ENCODE data around the gene DDX27. TPM values are rescaled to one million over a fixed set of nuclear protein-coding genes. Genes with fewer than 3 reads are reported as not detected.
A peak's percentile ranks its signal among the peaks of the same experiment; 100 is the strongest.

Gene DDX27
- total RNA-seq, 1 donor from 2014 or later: 34.3 TPM

- Mint-ChIP-seq H3K4me1 (ENCODE audit: unreplicated experiment) (no peaks in the 10 kb centered on the region), H3K4me3 (no peak overlapping the region), H3K27ac (no peak overlapping the region), H3K36me3 (peaks cover 26% of the 10 kb centered on the region), H3K27me3 (no peaks in the 10 kb centered on the region), H3K9me3 (no peaks in the 10 kb centered on the region)
- no peak for TF ChIP-seq CTCF (conservative IDR thresholded peaks at IDR 0.05)
- DNase-seq (ENCODE audit: extremely low spot score, unreplicated experiment): no peak
Measured at GRCh38 chr20:49233226-49233625, 14.0 kb downstream of the DDX27 start.

GRCh38 chr20:49234831-49235230 is 15.6 kb downstream of the DDX27 start:
- H3K9me3 Mint-ChIP-seq: no peaks in the 10 kb centered on the region
- H3K4me3 Mint-ChIP-seq: no peak overlapping the region
- no peak for TF ChIP-seq CTCF (conservative IDR thresholded peaks at IDR 0.05)
- no peaks in the 10 kb centered on the region for H3K27me3 Mint-ChIP-seq
- H3K36me3 Mint-ChIP-seq: peaks cover 33% of the 10 kb centered on the region
- no peaks in the 10 kb centered on the region for H3K4me1 Mint-ChIP-seq (ENCODE audit: unreplicated experiment)
- peak overlapping the region; percentile 14 for H3K27ac Mint-ChIP-seq
- no peak for DNase-seq (ENCODE audit: extremely low spot score, unreplicated experiment)

GRCh38 chr20:49236301-49236700 is 17.1 kb downstream of the DDX27 start:
- no peaks in the 10 kb centered on the region for H3K4me1 Mint-ChIP-seq (ENCODE audit: unreplicated experiment)
- no peaks in the 10 kb centered on the region for H3K9me3 Mint-ChIP-seq
- no peak for DNase-seq (ENCODE audit: extremely low spot score, unreplicated experiment)
- TF ChIP-seq CTCF (conservative IDR thresholded peaks at IDR 0.05): no peak
- H3K4me3 Mint-ChIP-seq: no peak overlapping the region
- no peaks in the 10 kb centered on the region for H3K27me3 Mint-ChIP-seq
- peaks cover 32% of the 10 kb centered on the region for H3K36me3 Mint-ChIP-seq
- H3K27ac Mint-ChIP-seq: no peak overlapping the region

- TF ChIP-seq CTCF (conservative IDR thresholded peaks at IDR 0.05): no peak
- H3K36me3 Mint-ChIP-seq: peaks cover 31% of the 10 kb centered on the region
- no peaks in the 10 kb centered on the region for H3K9me3 Mint-ChIP-seq
- no peaks in the 10 kb centered on the region for H3K4me1 Mint-ChIP-seq (ENCODE audit: unreplicated experiment)
- no peaks in the 10 kb centered on the region for H3K27me3 Mint-ChIP-seq
- H3K27ac Mint-ChIP-seq: peak overlapping the region; percentile 56
- H3K4me3 Mint-ChIP-seq: no peak overlapping the region
- DNase-seq (ENCODE audit: extremely low spot score, unreplicated experiment): no peak
Measured at GRCh38 chr20:49237531-49237930, 18.3 kb downstream of the DDX27 start.

- Mint-ChIP-seq H3K4me1 (ENCODE audit: unreplicated experiment) (no peaks in the 10 kb centered on the region), H3K4me3 (no peak overlapping the region), H3K27me3 (no peaks in the 10 kb centered on the region), H3K36me3 (peaks cover 17% of the 10 kb centered on the region), H3K27ac (no peak overlapping the region), H3K9me3 (no peaks in the 10 kb centered on the region)
- DNase-seq (ENCODE audit: extremely low spot score, unreplicated experiment): no peak
- TF ChIP-seq CTCF (conservative IDR thresholded peaks at IDR 0.05): peak; percentile 77
Measured at GRCh38 chr20:49245921-49246740, 26.9 kb downstream of the DDX27 start.

Data from type B pancreatic cell (in vitro differentiated cells).